Mucosa of gallbladder (tissue), 1 donor: ENCODE results near the gene SGO1. TPM values are rescaled to one million over a fixed set of nuclear protein-coding genes. Genes with fewer than 3 reads are reported as not detected.
"Not testable (repeated sequence)": the region's sequence is repeated elsewhere in the genome, so short reads cannot be mapped to it uniquely, and the experiment has no call there.

Experiments
- DNase-seq: peaks from one replicate; pipeline ENCODE4 v3.0.0-alpha.2; 2020; ENCODE audit warnings: low spot score
- total RNA-seq: library from RNA; stranded (reverse); gene quantifications from one replicate; pipeline ENCODE4 v1.2.1, GENCODE V29; 2021
- donor health status: DM: no; HTN: no; CAD: no.

SGO1 gene
- total RNA-seq = 0.83 TPM

GRCh38 chr3:20185679-20186599, at the start of gene SGO1:
SGO1 (minus strand) TSS chr3:20186206; CDS start chr3:20184027, 2,179 bp downstream.
- peak; percentile 99 for DNase-seq

DNA sequence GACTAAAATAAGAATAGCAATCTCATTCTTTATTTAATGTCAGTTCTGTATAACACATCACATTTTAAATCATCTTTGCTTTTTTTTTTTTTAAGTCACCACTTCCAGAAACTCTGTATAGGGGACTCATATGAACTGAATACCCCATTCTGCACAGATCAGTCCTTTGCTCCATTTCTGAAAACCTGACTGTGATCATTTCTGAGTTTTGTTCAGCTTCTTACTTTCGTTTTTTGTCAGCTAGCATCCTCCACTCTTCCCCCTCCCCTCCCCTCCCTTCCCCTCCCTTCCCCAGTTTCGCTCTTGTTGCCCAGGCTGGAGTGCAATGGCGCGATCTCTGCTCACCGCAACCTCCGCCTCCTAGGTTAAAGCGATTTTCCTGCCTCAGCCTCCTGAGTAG, 49.8 kb upstream of the SGO1 start:
- no peak for DNase-seq

GRCh38 chr3:20232906-20233780, 47.1 kb upstream of the SGO1 start:
- DNase-seq = no peak

GRCh38 chr3:20230954-20231353, 44.9 kb upstream of the SGO1 start:
- no peak for DNase-seq

- no peak for DNase-seq
Measured at GRCh38 chr3:20225769-20226168, 39.8 kb upstream of the SGO1 start.

- DNase-seq = no peak
Measured at GRCh38 chr3:20222274-20222673, 36.3 kb upstream of the SGO1 start.

DNA sequence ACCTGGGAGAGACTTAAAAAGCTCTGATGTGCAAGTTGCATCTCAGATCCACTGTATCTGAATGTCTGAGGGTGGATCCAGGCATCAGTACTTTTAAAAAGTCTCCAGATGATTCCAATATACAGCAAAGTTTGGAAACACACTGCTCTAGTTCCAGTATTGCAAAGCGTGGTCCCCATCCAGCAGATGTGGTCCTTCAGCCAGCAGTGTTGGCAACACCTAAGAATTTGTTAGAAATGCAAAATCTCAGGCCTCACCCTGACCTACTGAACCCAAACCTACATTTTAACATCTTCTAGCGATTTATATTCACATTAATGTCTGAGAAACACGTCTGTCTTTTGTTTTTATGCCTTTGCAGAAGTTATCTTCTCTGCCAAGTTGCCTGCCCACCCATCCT, 32.2 kb upstream of the SGO1 start:
- DNase-seq = no peak

- DNase-seq = no peak
Measured at GRCh38 chr3:20215636-20216035, 29.6 kb upstream of the SGO1 start.

- not testable (repeated sequence) for DNase-seq
Measured at GRCh38 chr3:20213491-20213890, 27.5 kb upstream of the SGO1 start.

GRCh38 chr3:20207945-20208344, 21.9 kb upstream of the SGO1 start:
- not testable (repeated sequence) for DNase-seq

DNA sequence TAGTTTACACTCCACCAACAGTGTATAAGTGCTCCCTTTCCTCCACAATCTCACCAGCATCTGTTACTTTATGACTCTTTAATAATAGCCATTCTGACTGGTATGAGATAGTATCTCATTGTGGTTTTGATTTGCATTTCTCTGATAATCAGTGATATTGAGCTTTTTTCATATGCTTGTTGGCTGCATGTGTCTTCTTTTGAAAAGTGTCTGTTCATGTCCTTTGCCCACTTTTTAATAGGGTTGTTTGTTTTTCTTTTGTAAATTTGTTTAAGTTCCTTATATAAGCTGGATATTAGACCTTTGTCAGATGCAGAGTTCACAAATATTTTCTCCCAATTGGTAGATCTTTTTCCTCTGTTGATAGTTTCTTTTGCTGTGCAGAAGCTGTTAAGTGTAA, 19.9 kb upstream of the SGO1 start:
- DNase-seq = not testable (repeated sequence)

GRCh38 chr3:20201143-20201542, 15.1 kb upstream of the SGO1 start:
- DNase-seq = no peak

- no peak for DNase-seq
Measured at GRCh38 chr3:20197775-20198174, 11.8 kb upstream of the SGO1 start.

DNA sequence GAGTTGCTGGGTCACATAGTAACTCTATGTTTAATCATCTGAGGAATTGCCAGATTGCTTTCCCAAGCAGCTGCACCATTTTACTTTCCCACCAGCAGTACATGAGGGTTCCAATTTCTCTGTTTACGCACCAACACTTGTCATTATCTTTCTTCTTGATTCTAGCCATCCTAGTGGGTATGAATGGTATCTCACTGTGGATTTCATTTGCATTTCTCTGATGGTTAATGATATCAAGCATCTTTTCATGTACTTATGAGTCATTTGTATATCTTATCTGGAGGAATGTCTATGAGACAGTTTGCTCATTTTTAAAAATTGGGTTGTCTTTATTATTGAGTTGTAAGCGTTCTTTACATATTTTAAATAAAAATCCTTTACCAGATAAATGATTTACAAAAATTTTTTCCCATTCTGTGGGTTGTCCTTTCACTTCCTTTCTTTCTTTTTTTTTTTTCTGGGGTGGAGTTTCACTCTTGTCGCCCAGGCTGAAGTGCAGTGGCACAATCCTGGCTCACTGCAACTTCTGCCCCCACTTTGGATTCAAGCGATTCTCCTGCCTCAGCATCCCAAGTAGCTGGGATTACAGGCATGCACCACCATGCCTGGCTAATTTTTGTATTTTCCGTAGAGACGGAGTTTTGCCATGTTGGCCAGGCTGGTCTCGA, 8.9 kb upstream of the SGO1 start:
- no peak for DNase-seq

- no peak for DNase-seq
Measured at GRCh38 chr3:20190991-20191390, 5.0 kb upstream of the SGO1 start.

GRCh38 chr3:20186600-20187004, 596 bp upstream of the SGO1 start:
- DNase-seq = no peak

DNA sequence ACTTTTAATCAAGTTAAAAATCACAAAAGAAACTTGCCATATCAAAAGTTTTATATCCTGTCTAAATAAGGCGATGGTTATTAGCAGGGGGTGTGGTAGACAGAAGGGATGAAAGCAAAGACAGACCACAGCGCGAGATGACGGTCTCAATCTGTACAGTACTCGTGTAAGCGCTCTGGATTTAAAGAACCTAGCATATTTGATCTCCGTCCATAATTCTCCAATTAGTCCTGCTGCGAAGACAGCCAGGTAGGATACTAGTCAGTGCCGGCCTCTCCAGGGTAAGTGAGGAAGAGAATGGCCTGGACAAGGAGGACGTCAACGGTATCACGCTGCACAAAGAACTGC, 701 bp downstream of the SGO1 start:
- no peak for DNase-seq

GRCh38 chr3:20182206-20182605, 3.8 kb downstream of the SGO1 start:
- no peak for DNase-seq

DNA sequence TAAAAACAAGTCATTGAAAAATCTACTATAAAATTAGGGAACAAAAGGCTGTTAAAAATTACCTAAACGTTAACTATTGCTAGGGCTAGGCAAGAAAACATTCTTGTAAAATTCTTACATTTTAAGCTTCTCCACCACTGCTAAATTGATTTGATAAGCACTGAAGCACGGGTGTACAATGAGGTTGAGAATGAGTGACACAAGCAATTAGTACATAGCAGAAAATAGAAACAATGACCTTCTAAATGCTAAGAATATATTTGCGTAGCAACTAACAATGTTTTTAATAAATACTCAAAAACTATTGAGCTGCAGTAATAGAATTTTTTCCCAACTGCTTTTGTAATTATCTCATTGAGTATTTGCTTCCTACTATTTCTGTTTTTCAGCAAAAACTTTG, 4.7 kb downstream of the SGO1 start:
- DNase-seq = no peak

- DNase-seq = no peak
Measured at GRCh38 chr3:20173844-20174410, 12.1 kb downstream of the SGO1 start.

DNA sequence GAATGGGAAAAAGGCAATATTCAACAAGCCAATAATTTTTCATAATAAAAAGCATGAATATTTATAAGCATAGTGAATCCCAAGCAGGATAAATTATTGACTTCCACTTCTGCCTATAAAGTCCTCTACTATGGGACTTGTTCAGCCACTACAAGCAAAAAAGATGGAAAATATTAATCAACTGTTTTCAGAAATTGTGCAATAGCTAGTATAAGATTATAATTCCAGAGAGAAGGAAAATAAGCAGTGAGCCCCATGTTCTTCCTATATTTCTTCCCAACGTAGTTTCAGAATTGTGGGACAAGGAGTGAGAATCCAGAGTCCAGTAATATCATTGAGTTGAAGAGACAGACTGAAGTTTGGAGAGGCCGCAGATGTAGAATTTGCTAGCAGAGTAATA, 24.3 kb downstream of the SGO1 start:
- DNase-seq = no peak

DNA sequence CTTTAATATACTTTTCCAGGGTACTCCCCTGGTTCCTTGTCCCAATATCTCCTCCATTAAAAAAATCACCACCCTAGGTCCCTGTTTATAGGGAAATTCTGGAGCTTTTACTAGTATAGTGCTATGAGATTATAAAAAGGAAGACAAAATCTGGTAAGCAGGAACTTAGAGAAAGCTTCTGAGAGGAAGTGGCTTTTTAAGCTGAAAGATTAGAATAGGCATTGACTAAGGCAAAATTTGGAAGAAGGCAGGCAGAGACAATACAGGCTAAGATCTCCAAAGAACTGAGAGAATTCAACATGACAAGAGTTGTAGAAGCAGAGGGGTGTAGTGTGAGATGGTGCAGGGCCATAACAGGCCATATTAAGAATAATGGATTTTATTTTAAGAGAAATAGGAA, 25.8 kb downstream of the SGO1 start:
- DNase-seq = no peak
